H1 (cell line): Measurements from ENCODE around the gene DMBT1.

Experiments used
- CTCF ChIP-seq, 3 experiments: IDR thresholded peaks; 1 replicate in 2 of 3; 2 replicates in 1 of 3; pipeline versions ENCODE4 v1.5.1 to v1.6.1; 2011; ENCODE audit warnings: low read length in 3 of 3, mild to moderate bottlenecking in 3 of 3, inconsistent platforms in 2 of 3, low read depth in 1 of 3, moderate library complexity in 1 of 3; ENCODE audit not compliant: insufficient read depth in 1 of 3; ENCODE audit errors: control extremely low read depth in 1 of 3
- HDAC6 ChIP-seq: IDR thresholded peaks from one replicate; pipeline ENCODE4 v1.7.1; 2012; ENCODE audit warnings: low read depth, mild to moderate bottlenecking, inconsistent platforms, low read length, moderate library complexity
- KDM5A ChIP-seq: fragments of 200-600 bp; IDR thresholded peaks from 2 replicates; pipeline ENCODE4 v1.7.1; 2012; ENCODE audit warnings: mild to moderate bottlenecking, low read length, inconsistent platforms, mixed read lengths

- TF ChIP-seq HDAC6 (no peak), CTCF (IDR thresholded peaks at IDR 0.05; ENCODE audit: control extremely low read depth in 1 of 3, insufficient read depth in 1 of 3, low read depth in 1 of 3, low read length in 3 of 3) (no peak), KDM5A (no peak)
These were observed 16.8 kb downstream of the DMBT1 start for GRCh38 chr10:122577311-122577885.
